CD14-positive monocyte (primary cell): ENCODE measurements around the gene ANKRD55. TPM values are rescaled to one million over a fixed set of nuclear protein-coding genes. Genes with fewer than 3 reads are reported as not detected.
"Not testable (repeated sequence)": the region's sequence is repeated elsewhere in the genome, so short reads cannot be mapped to it uniquely, and the experiment has no call there.

Experiments
- DNase-seq, 3 donors: peaks; one replicate each; pipeline ENCODE4 v3.0.0-alpha.2; 2011 to 2022
- H2AFZ ChIP-seq: 2 replicates; pipeline ENCODE4 v1.6.0; 2012; ENCODE audit warnings: mild to moderate bottlenecking, low read depth, low read length, inconsistent platforms; ENCODE audit not compliant: insufficient read depth, poor library complexity, severe bottlenecking
- H3K27ac ChIP-seq, 2 donors: 1 replicate in 1 of 2; 2 replicates in 1 of 2; pipeline ENCODE4 v1.5.1; 2012 to 2013; ENCODE audit warnings: low read length in 2 of 2, control low read depth in 1 of 2, inconsistent platforms in 1 of 2, low read depth in 1 of 2, mild to moderate bottlenecking in 1 of 2
- H3K27me3 ChIP-seq, 2 donors: one replicate each; pipeline versions ENCODE4 v1.6.0 to v1.6.1; 2011 to 2013; ENCODE audit warnings: low read length in 2 of 2; ENCODE audit not compliant: control insufficient read depth in 2 of 2, insufficient read depth in 2 of 2
- H3K36me3 ChIP-seq, 2 donors: replicated peaks in 1 of 2; 1 replicate in 1 of 2; 2 replicates in 1 of 2; pipeline versions ENCODE4 v1.5.1 to v1.6.1; 2012 to 2013; ENCODE audit warnings: low read length in 2 of 2, control low read depth in 1 of 2, inconsistent platforms in 1 of 2, mild to moderate bottlenecking in 1 of 2; ENCODE audit not compliant: insufficient read depth in 2 of 2, control insufficient read depth in 1 of 2
- H3K4me1 ChIP-seq, 2 donors: 1 replicate in 1 of 2; 2 replicates in 1 of 2; pipeline versions ENCODE4 v1.5.1 to v1.6.1; 2012 to 2013; ENCODE audit warnings: low read length in 2 of 2, control low read depth in 1 of 2, inconsistent platforms in 1 of 2, mild to moderate bottlenecking in 1 of 2, moderate library complexity in 1 of 2; ENCODE audit not compliant: insufficient read depth in 2 of 2, control insufficient read depth in 1 of 2
- H3K4me2 ChIP-seq: replicated peaks from 2 replicates; pipeline ENCODE3; 2012; ENCODE audit warnings: low read length, moderate library complexity, mild to moderate bottlenecking; ENCODE audit not compliant: poor library complexity, severe bottlenecking; ENCODE audit errors: extremely low read depth
- H3K4me3 ChIP-seq, 3 experiments: fragments of 200-600 bp in 1 of 3; sonication (generic) in 1 of 3; replicated peaks in 1 of 3; 1 replicate in 2 of 3; 2 replicates in 1 of 3; pipeline ENCODE4 v1.5.1; 2011 to 2013; ENCODE audit warnings: low read length in 3 of 3, mild to moderate bottlenecking in 3 of 3, control low read depth in 2 of 3, low read depth in 2 of 3, inconsistent platforms in 1 of 3, moderate library complexity in 1 of 3
- H3K79me2 ChIP-seq: 2 replicates; pipeline ENCODE4 v1.6.0; 2012; ENCODE audit warnings: mild to moderate bottlenecking, control low read depth, inconsistent platforms, low read length, moderate library complexity; ENCODE audit not compliant: insufficient read depth
- H3K9ac ChIP-seq: 2 replicates; pipeline ENCODE4 v1.6.0; 2017; ENCODE audit warnings: low read length, mild to moderate bottlenecking; ENCODE audit not compliant: insufficient read depth, poor library complexity, severe bottlenecking
- H3K9me3 ChIP-seq, 2 donors: replicated peaks in 1 of 2; 1 replicate in 1 of 2; 2 replicates in 1 of 2; pipeline versions ENCODE4 v1.5.1 to v1.6.1; 2012 to 2013; ENCODE audit warnings: low read length in 2 of 2, control low read depth in 1 of 2; ENCODE audit not compliant: control insufficient read depth in 1 of 2, insufficient read depth in 1 of 2
- H4K20me1 ChIP-seq: 2 replicates; pipeline ENCODE4 v1.6.0; 2012; ENCODE audit warnings: mild to moderate bottlenecking, low read length, control low read depth, moderate library complexity; ENCODE audit not compliant: insufficient read depth
- H3K27ac Mint-ChIP-seq, 7 donors: one replicate each; pipeline ENCODE4 v1.8.0; 2020; ENCODE audit warnings: mild to moderate bottlenecking in 7 of 7, mixed read lengths in 7 of 7, moderate library complexity in 6 of 7, inconsistent platforms in 2 of 7
- H3K27me3 Mint-ChIP-seq, 3 donors: one replicate each; pipeline ENCODE4 v1.8.0; 2021 to 2022; ENCODE audit warnings: low read depth in 3 of 3, mild to moderate bottlenecking in 3 of 3, mixed read lengths in 3 of 3, moderate library complexity in 3 of 3, inconsistent platforms in 1 of 3
- H3K36me3 Mint-ChIP-seq, 2 donors: one replicate each; pipeline ENCODE4 v1.8.0; 2020; ENCODE audit warnings: mixed read lengths in 2 of 2, inconsistent platforms in 1 of 2, mild to moderate bottlenecking in 1 of 2
- H3K4me1 Mint-ChIP-seq: one replicate; pipeline ENCODE4 v1.8.0; 2020; ENCODE audit warnings: mild to moderate bottlenecking, mixed read lengths
- H3K4me3 Mint-ChIP-seq, 2 donors: one replicate each; pipeline ENCODE4 v1.8.0; 2020; ENCODE audit warnings: mild to moderate bottlenecking in 2 of 2, mixed read lengths in 2 of 2, moderate library complexity in 1 of 2
- H3K9me3 Mint-ChIP-seq, 7 donors: one replicate each; pipeline ENCODE4 v1.8.0; 2020 to 2022; ENCODE audit warnings: mixed read lengths in 7 of 7, mild to moderate bottlenecking in 6 of 7, moderate library complexity in 6 of 7, inconsistent platforms in 2 of 7
- CTCF ChIP-seq: fragments of 200-600 bp; IDR thresholded peaks from one replicate; pipeline ENCODE4 v1.8.0; 2022; ENCODE audit warnings: antibody characterized with exemption, mild to moderate bottlenecking
- WGBS: methylation state at CpG from one replicate; pipeline ENCODE4 v1.1.5; 2013; ENCODE audit warnings: missing lambda C conversion rate; ENCODE audit not compliant: insufficient coverage; 5-methylcytosine and 5-hydroxymethylcytosine counted together
- intact Hi-C, 2 donors: fragments of 100-400 bp; cut with micrococcal nuclease; formaldehyde crosslinking; loops; one replicate each; pipeline versions ENCODE4 v1.15.0 to v1.15.1; 2023
- polyA plus RNA-seq, 3 donors: library from polyadenylated mRNA; depleted of rRNA in 1 of 3; unstranded in 2 of 3; stranded (reverse) in 1 of 3; fragments of 300-500 nt in 2 of 3; fragments of >200 nt in 1 of 3; fragmentation: Illumina TruSeq in 2 of 3; gene quantifications; 1 replicate in 2 of 3; 2 replicates in 1 of 3; pipeline ENCODE4 v1.2.3, GENCODE V29; 2012 to 2021

The ANKRD55 gene
- polyA plus RNA-seq, 3 donors: 0.20 to 0.55 (median 0.28) TPM

- 0% methylated on average over 4 of the region's 7 CpGs for WGBS
- Histone ChIP-seq H3K27me3 (no peaks in the 10 kb centered on the region), H3K27ac (peak overlapping the region; percentile 97 to 98), H3K36me3 (no peaks in the 10 kb centered on the region), H3K4me3 (peak overlapping the region in 1 of 3 experiments; percentile 36), H4K20me1 (no peaks in the 10 kb centered on the region), H2AFZ (no peak overlapping the region), H3K9ac (peak overlapping the region; percentile 65), H3K9me3 (no peaks in the 10 kb centered on the region), H3K79me2 (peaks cover 6% of the 10 kb centered on the region), H3K4me2 (peak overlapping the region; percentile 33), H3K4me1 (peaks cover 92 to 97% of the 10 kb centered on the region in 2 donors)
- Mint-ChIP-seq H3K9me3 (peaks cover 0 to 2% (median 0%) of the 10 kb centered on the region in 7 donors), H3K36me3 (peaks cover 0 to 6% of the 10 kb centered on the region in 2 donors), H3K4me1 (peaks cover 93% of the 10 kb centered on the region), H3K4me3 (peak overlapping the region; percentile 63 to 66), H3K27me3 (peaks cover 0 to 8% (median 0%) of the 10 kb centered on the region in 3 donors), H3K27ac (peak overlapping the region; percentile 96 to 100 (median 99))
- peak; percentile 92 to 95 (median 94) for DNase-seq
- no peak for TF ChIP-seq CTCF
- intact Hi-C loops: loop anchor here (5.0 kb wide), 1 partner anchor 33 kb away; no protein-coding TSS in a partner anchor
Observed at GRCh38 chr5:56159521-56159947, 73.6 kb downstream of the ANKRD55 start.

DNA sequence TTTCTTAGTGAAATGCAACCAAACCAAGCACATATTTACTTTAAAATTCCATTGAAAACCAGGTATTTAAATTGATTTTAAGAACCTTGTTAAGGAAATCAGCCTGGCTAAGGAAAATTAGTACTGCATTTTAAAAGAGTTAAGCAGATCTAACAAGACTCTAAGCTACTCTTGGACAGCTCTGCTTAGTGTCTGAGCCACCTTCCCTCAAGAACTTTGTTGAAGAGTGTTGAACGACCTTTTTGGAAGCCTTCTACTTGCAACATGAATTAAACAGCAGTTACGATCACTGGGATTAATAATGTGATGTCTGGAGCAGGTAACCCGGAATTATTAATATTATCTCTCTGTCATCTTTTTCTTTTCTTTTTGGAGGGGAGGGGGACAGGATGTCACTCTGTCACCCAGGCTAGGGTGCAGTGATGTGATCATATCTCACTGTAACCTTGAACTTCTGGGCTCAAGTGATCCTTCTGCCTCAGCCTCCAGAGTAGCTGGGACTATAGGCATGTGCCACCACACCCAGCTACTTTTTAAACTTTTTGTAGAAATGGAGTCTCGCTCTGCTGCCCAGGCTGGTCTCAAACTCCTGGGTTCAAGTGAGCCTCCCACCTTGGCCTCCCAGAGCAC is 74.7 kb downstream of the ANKRD55 start:
- H3K27ac ChIP-seq: peak overlapping the region; percentile 97 to 98

GRCh38 chr5:56157191-56157621 is 75.9 kb downstream of the ANKRD55 start:
- Histone ChIP-seq H3K27ac (peak overlapping the region; percentile 88 to 97), H3K4me1 (peaks cover 94 to 98% of the 10 kb centered on the region in 2 donors), H3K9ac (peak overlapping the region; percentile 59), H3K79me2 (peaks cover 11% of the 10 kb centered on the region)
- H3K4me3 Mint-ChIP-seq, H3K9me3 Mint-ChIP-seq, DNase-seq, H3K27me3 Mint-ChIP-seq, H3K4me2 ChIP-seq, H2AFZ ChIP-seq, H3K4me3 ChIP-seq, H3K9me3 ChIP-seq, H3K36me3 ChIP-seq, H4K20me1 ChIP-seq, H3K27me3 ChIP-seq, H3K36me3 Mint-ChIP-seq: not testable (repeated sequence)
- WGBS: 0% methylated on average over 2 of the region's 5 CpGs
- Mint-ChIP-seq H3K27ac (peak overlapping the region; percentile 96 to 100 (median 99)), H3K4me1 (peaks cover 95% of the 10 kb centered on the region)
- intact Hi-C loops: loop anchor here (5.0 kb wide), 1 partner anchor 35 kb away; no protein-coding TSS in a partner anchor

More for the DNA sequence above, 74.7 kb downstream of the ANKRD55 start:
- no peak for DNase-seq
- Histone ChIP-seq H3K4me1 (peaks cover 98% of the 10 kb centered on the region in 2 donors), H3K27me3 (no peaks in the 10 kb centered on the region), H3K36me3 (no peaks in the 10 kb centered on the region), H4K20me1 (no peaks in the 10 kb centered on the region), H3K4me3 (peak overlapping the region in 1 of 3 experiments; percentile 26), H2AFZ (no peak overlapping the region), H3K4me2 (peak overlapping the region; percentile 33), H3K79me2 (peaks cover 8% of the 10 kb centered on the region), H3K9me3 (no peaks in the 10 kb centered on the region), H3K9ac (peak overlapping the region; percentile 38)
- Mint-ChIP-seq H3K9me3 (peaks cover 0 to 3% (median 0%) of the 10 kb centered on the region in 7 donors), H3K4me3 (no peak overlapping the region), H3K4me1 (peaks cover 96% of the 10 kb centered on the region), H3K27me3 (peaks cover 0 to 5% (median 0%) of the 10 kb centered on the region in 3 donors), H3K36me3 (peaks cover 0 to 6% of the 10 kb centered on the region in 2 donors), H3K27ac (peak overlapping the region; percentile 96 to 100 (median 99))
- TF ChIP-seq CTCF: no peak
- intact Hi-C loops: loop anchor here (5.0 kb wide), 1 partner anchor 34 kb away; no protein-coding TSS in a partner anchor
- WGBS: 100% methylated on average over 1 of the region's 4 CpGs
